Measurements from ENCODE around the gene ZNF697.
"Not testable (repeated sequence)": the region's sequence is repeated elsewhere in the genome, so short reads cannot be mapped to it uniquely, and the experiment has no call there.

Gene ZNF697

GRCh38 chr1:119613769-119614720 is 34.0 kb downstream of the ZNF697 start:
- TF ChIP-seq ZFP37 (tag by site-specific recombination; IDR thresholded peaks at IDR 0.05) (0 out of 2 replicates have a peak, but pooled peaks have one; percentile 44), ZNF157 (tag by site-specific recombination; IDR thresholded peaks at IDR 0.05) (no peak), ZNF354C (tag by site-specific recombination; IDR thresholded peaks at IDR 0.05; ENCODE audit: borderline replicate concordance, low read depth) (no peak), ZNF600 (tag by site-specific recombination; IDR thresholded peaks at IDR 0.05) (peak; percentile 85), ZBTB48 (tag by site-specific recombination; IDR thresholded peaks at IDR 0.05) (0 out of 2 replicates have a peak, but pooled peaks have one; percentile 43), KLF9 (tag by site-specific recombination; IDR thresholded peaks at IDR 0.05; ENCODE audit: low read depth) (peak; percentile 48), CTCF (tag by site-specific recombination; IDR thresholded peaks at IDR 0.05) (peak; percentile 91), ZNF654 (tag by site-specific recombination; IDR thresholded peaks at IDR 0.05; ENCODE audit: low read depth) (peak; percentile 96), RBAK (tag by site-specific recombination; IDR thresholded peaks at IDR 0.05) (no peak), ZNF449 (tag by site-specific recombination; IDR thresholded peaks at IDR 0.05) (no peak), GLI2 (tag by site-specific recombination; IDR thresholded peaks at IDR 0.05; ENCODE audit: borderline replicate concordance, low read depth) (no peak), ZNF660 (tag by site-specific recombination; IDR thresholded peaks at IDR 0.05) (0 out of 2 replicates have a peak, but pooled peaks have one; percentile 24), ZNF510 (tag by site-specific recombination; IDR thresholded peaks at IDR 0.05; ENCODE audit: insufficient replicate concordance) (no peak), ZNF2 (tag by site-specific recombination; IDR thresholded peaks at IDR 0.05) (0 out of 2 replicates have a peak, but pooled peaks have one; percentile 46)
- no peaks in the 10 kb centered on the region for H3K9me3 ChIP-seq (ENCODE audit: control insufficient read depth, insufficient read depth, low read depth, low read length)
- no peak overlapping the region for H3K4me3 ChIP-seq (ENCODE audit: low read depth, low read length)
- no peaks in the 10 kb centered on the region for H3K36me3 ChIP-seq (ENCODE audit: control insufficient read depth in 2 of 2, insufficient read depth in 1 of 2, low read length in 2 of 2)
- POLR2A ChIA-PET: interaction anchor here (0.7 to 3.3 kb wide), 3 partner anchors 34 to 61 kb away, joined by 3 to 13 read pairs (median 4); partner anchors contain the start of gene ZNF697
- H3K4me1 ChIP-seq (ENCODE audit: control insufficient read depth, insufficient read depth, low read length): no peaks in the 10 kb centered on the region
- CTCF ChIA-PET: interaction anchor here (0.5 to 9.4 kb wide), 15 partner anchors 11 to 1877 kb away, joined by 3 to 190 read pairs (median 4); partner anchors contain the start of gene ZNF697
- H3K27ac ChIP-seq (ENCODE audit: extremely low read depth, low read depth, low read length): no peak overlapping the region

DNA sequence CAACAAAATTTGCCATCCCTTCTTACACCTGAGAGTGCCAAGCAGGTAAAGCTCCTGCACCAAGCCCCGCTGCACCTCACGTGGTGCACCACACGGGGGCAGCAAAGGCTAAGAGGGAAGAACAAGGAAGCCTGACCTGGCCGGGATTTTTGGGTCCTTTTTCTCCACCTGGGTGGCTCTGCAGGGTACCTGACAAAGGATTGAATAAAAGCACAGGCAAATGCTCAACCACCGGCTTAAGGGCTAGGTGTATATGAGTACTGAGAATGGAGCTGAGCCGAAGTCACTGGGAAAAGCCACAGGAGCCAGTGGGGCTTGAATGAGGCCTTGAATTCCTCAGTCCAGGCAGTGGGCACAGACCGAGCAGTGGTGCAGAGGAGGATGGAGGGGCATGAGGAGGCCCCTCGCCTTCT is 36.4 kb downstream of the ZNF697 start:
- POLR2A ChIA-PET: no interaction called here
- Histone ChIP-seq H3K36me3 (ENCODE audit: control insufficient read depth in 2 of 2, insufficient read depth in 1 of 2, low read length in 2 of 2) (no peaks in the 10 kb centered on the region), H3K27ac (ENCODE audit: extremely low read depth, low read depth, low read length) (no peak overlapping the region), H3K4me1 (ENCODE audit: control insufficient read depth, insufficient read depth, low read length) (no peaks in the 10 kb centered on the region), H3K4me3 (ENCODE audit: low read depth, low read length) (no peak overlapping the region), H3K9me3 (ENCODE audit: control insufficient read depth, insufficient read depth, low read depth, low read length) (no peaks in the 10 kb centered on the region)
- TF ChIP-seq ZEB2 (tag by site-specific recombination; IDR thresholded peaks at IDR 0.05) (peak; percentile 39; the same call in 1 of the 2 replicates), CTCF (tag by site-specific recombination; IDR thresholded peaks at IDR 0.05) (peak; percentile 71), ZNF654 (tag by site-specific recombination; IDR thresholded peaks at IDR 0.05; ENCODE audit: low read depth) (peak; percentile 78), ZNF169 (tag by site-specific recombination; IDR thresholded peaks at IDR 0.05) (no peak), ZNF335 (tag by site-specific recombination; conservative IDR thresholded peaks at IDR 0.05) (peak; percentile 75)
- CTCF ChIA-PET: interaction anchor here (0.5 to 9.4 kb wide), 45 partner anchors 9 to 307 kb away, joined by 3 to 190 read pairs (median 5); partner anchors contain the start of gene ZNF697

GRCh38 chr1:119608816-119609215 is 39.2 kb downstream of the ZNF697 start:
- H3K9me3 ChIP-seq (ENCODE audit: control insufficient read depth, insufficient read depth, low read depth, low read length); H3K27ac ChIP-seq (ENCODE audit: extremely low read depth, low read depth, low read length); H3K4me3 ChIP-seq (ENCODE audit: low read depth, low read length); H3K4me1 ChIP-seq (ENCODE audit: control insufficient read depth, insufficient read depth, low read length); H3K36me3 ChIP-seq (ENCODE audit: control insufficient read depth in 2 of 2, insufficient read depth in 1 of 2, low read length in 2 of 2): not testable (repeated sequence)
- CTCF ChIA-PET: interaction anchor here (0.6 to 3.0 kb wide), 13 partner anchors 13 to 236 kb away, joined by 3 to 33 read pairs (median 4); no protein-coding TSS in a partner anchor
- POLR2A ChIA-PET: interaction anchor here (0.9 kb wide), 1 partner anchor 39 kb away, joined by 3 read pairs; the partner anchor contains the start of gene ZNF697

GRCh38 chr1:119607087-119607807 is 40.8 kb downstream of the ZNF697 start:
- H3K4me3 ChIP-seq (ENCODE audit: low read depth, low read length); H3K27ac ChIP-seq (ENCODE audit: extremely low read depth, low read depth, low read length); POLR2A ChIA-PET; H3K4me1 ChIP-seq (ENCODE audit: control insufficient read depth, insufficient read depth, low read length); H3K36me3 ChIP-seq (ENCODE audit: control insufficient read depth in 2 of 2, insufficient read depth in 1 of 2, low read length in 2 of 2); H3K9me3 ChIP-seq (ENCODE audit: control insufficient read depth, insufficient read depth, low read depth, low read length): not testable (repeated sequence)
- CTCF ChIA-PET: interaction anchor here (0.7 to 2.0 kb wide), 6 partner anchors 24 to 312 kb away, joined by 3 to 9 read pairs (median 4); no protein-coding TSS in a partner anchor
